NCI-H1436 treated with DMSO at 0.1 percent for 48 hours (cell line): Measurements from ENCODE around the gene PGGT1B.

Source experiments
- DNase-seq: peaks from one replicate; lab custom pipeline; 2025; lab: John Stamatoyannopoulos, UW

PGGT1B gene

GRCh38 chr5:115180165-115180709, 82.4 kb downstream of the PGGT1B start:
- DNase-seq = no peak

GRCh38 chr5:115179394-115180164, 83.1 kb downstream of the PGGT1B start:
- no peak for DNase-seq

DNA sequence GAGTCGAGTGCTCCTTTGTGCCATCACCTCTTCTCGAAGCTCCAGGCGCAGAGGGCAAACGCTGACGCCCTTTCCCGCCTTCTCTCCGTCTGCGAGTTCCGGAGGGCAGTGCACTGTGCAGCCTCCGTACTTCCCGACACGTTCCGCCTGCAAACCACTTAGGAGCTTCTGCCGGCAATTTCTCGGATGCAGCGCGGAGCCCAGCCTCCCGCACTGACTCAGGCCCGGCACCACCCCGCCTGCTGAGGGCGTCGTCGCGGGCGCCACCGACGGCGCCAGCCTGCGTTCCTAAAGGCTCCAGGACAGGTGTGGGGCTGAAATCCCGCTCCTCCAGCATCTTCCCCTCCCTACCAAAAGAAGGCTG, 83.7 kb downstream of the PGGT1B start:
- DNase-seq = no peak

DNA sequence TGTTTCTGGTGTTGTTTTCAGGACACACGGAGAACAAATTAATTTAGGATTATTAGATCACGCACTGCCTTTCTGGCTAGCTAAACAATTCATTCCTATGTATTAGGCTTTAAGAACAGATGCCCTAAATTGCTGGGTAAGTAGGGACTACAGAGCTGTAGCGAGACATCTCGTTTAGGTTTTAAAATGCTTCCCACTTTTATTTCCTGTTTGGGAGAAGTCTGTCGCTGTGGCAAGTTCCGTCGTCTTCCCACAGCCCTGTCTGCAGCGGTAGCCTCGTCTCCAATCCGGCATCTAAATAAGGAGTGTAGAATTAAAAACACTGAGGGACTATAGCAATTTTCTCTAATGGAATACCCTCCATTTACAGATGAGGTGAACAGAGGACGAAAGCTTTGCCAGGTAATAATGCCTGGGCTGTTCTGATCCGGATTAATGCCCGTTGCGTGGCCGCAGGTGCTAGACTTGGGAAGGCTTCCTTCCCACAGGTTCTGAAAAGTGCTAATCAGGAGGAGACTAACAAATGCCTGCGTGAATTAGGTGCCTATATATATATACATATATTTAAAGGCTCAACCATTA, 91.7 kb downstream of the PGGT1B start:
- no peak for DNase-seq

DNA sequence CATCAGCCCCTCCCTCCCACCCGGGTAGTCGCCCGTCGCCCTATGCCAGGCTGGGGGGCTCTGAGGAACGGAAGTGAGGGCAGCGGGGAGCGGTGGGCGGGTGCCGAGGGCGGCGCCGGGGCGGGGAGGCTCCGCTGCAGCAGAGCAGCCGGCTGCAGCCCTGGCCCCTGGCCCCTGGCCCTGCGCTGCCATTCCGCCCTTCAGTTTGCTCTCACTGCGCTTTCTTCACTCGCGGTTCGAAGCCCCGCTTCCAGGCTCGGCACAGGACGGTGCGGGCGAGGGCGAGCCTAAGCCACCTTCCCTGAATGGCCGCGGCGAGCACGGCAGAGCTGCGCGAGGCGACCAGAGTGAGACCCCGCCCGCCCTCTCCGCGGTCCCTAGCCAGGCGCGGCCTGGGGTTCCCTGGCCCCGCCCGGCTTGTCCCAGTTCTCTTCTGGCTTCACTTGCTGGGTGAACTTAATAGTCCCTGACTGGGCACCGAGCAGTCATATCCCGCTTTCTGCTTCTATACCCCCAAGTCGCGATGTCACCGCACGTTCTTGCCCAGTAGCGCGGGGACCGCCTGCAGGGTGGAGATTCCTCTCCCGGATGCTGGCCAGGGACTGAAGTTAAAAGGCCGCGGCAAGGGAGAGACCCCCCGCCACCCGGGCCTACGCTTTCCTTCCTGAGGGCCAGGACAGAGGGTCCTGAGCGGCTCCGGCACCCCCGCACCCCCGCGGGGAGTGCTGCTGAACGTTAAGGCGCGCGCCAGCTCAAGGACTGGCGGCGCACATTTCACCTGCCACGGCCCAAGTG, 92.3 kb downstream of the PGGT1B start:
- no peak for DNase-seq

- peak; percentile 93 for DNase-seq
Measured at GRCh38 chr5:115169487-115170133, 93.1 kb downstream of the PGGT1B start, which contains the start of gene TRIM36. TSS of gene TRIM36 (minus strand) at chr5:115169908. CDS start at chr5:115169634, 274 bp downstream.

DNA sequence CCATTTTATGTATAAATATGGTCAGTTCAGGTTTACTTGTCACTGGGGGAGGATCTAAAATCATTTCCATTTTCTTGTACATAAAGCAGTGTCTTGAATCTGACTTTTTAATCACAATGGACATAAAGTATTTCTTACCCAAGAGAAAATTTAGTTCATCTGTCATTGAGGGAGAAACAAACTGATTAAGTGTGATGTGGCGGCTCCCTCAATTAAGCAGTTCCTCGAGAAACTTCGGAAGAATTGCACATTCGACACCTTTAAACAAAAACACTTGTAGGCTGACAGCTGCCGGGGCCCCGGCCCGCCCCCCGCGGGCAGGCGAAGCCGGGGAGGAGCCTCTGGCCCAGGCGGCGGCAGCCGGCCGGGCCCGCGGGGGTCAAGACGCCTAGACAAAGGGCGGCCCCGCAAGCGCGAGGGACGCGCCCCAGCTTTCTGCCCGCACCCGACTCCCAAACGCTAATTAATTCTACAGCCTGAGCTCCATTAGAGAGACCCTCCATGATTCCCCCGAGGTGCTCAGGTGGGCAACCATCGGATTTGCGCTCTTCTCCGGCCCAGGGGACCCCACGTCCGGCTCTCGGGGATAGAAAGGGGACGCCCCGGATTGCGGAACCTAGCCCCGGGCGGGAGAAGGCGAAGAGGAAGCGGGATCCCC, 93.7 kb downstream of the PGGT1B start:
- DNase-seq = no peak

DNA sequence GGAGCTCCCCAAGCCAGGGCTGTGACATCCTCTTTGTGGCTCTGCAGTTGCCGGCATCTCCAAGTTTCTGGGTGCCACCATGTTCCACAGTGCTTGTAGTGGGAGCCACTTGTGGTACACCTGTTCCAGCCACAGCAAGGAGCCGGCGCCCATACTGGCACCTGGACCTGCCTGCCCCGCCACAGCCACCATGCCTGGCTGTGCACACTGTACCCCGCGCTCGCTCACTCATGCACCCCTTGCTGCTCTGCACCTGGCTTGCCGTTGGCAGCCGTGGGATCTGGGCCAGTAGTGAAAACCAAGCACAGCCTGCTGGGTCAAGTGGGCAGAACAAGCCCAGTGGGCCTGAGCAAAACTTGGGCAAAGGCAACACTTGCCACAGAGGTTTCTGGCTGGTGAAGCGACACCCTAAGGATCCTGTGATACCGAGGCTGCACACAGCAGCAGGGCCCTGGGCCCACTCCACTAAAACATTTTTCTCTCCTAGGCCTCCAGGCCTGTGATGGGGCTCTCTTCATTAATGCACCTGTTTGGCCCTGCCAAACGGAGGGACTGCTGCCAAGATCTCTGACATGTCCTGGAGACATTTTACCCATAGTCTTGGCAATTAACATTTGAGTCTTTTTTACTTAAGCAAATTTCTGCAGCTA, 95.8 kb downstream of the PGGT1B start:
- no peak for DNase-seq

GRCh38 chr5:115165790-115166189, 96.9 kb downstream of the PGGT1B start:
- no peak for DNase-seq

DNA sequence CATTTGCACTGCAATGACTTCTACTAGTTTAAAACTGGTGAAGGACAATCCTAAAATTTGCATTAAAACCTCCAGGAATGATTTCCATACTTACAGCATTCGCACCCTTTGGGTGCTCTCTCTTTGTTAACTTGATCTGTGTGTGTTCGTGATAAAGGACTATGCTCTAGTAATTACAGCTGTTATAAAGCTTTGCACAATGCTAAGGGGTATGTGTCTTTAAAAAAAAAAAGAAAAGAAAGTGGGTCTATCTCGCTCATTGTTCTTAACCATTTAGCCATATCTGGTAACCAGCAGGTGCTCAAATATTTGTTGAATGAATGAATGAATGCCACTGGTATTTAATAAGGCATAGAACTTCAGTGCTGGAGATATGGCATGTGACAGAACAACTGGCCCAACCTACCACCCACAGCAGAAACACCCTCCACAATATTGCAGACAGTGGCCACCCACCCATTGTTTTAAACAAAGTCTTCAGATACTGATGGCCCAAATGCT, 101.7 kb downstream of the PGGT1B start:
- DNase-seq = peak; percentile 56
